GM23248 (cell line): ENCODE measurements around the gene TIAM2.

ENCODE experiments used
- EZH2 ChIP-seq: fragments of 200-600 bp; sonication (generic); IDR thresholded peaks from 2 replicates; pipeline ENCODE4 v1.6.1; 2018; ENCODE audit warnings: antibody characterized with exemption, mild to moderate bottlenecking; ENCODE audit not compliant: insufficient read depth, poor library complexity, severe bottlenecking
- EZH2phosphoT487 ChIP-seq: fragments of 200-600 bp; sonication (generic); IDR thresholded peaks from 2 replicates; pipeline ENCODE4 v1.6.1; 2018; ENCODE audit warnings: antibody characterized with exemption, moderate library complexity, mild to moderate bottlenecking, low read depth; ENCODE audit not compliant: insufficient read depth

DNA sequence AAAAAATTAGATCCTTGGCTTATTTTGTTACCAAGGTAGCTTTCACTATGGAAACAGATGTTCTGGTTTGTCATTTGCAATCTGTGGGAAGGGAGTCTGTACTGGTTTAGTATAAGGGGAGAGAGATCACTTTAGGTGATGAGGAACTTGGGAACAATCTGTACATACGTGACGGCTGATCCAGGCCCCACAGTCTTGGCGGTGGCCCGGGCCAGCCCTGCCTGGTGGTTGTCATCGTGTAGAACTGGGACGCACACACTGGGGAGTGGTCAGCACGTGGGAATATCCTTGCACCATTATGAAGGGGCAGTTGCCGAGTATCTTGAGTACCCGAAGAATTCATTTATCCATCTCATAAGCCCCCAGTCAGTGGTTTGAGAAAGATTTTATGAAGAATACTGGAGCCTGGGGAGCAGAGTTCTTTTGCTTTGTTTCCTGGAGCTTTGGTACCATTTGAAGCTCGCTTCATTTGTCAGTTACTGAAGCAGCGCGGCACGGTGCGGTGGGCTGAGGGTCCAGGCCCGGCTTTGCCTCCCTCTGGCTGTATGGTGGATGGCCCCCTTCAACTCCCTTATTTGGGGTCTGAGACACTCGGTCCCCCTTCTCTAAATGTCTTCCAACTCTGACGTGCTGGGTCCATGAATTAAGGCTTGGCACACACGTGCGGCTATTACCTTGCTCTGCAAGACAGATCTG, 245.9 kb downstream of the TIAM2 start:
- TF ChIP-seq EZH2 (no peak), EZH2phosphoT487 (no peak)
